ENCODE measurements around the gene LOXHD1.

DNA sequence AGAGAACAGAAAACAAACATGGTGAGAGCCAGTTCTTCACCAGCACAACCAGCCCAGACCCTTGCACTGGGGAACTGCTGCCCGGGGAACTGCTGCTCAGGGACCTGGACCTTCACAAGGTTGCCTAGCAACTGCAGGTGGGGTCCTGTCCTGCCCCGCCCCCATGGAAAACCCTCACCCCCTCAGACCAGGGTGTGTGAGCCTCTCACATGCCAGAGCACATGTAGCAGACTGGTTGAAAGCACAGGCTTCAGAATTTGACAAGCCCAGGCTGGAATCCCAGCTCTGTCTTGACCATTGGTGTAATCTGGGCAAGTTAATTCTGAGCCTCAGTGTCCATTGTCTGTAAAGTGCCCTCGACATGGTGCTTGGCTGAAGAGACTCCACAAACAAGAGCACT is 118.6 kb downstream of the LOXHD1 start:
- no peak for TF ChIP-seq CTCF (IDR thresholded peaks at IDR 0.05)
- no peak for TF ChIP-seq POLR2A (IDR thresholded peaks at IDR 0.05)
- TF ChIP-seq POLR2AphosphoS5 (IDR thresholded peaks at IDR 0.05), result no peak
